Measurements from ENCODE around the gene SPOCD1. TPM values are rescaled to one million over a fixed set of nuclear protein-coding genes. Genes with fewer than 3 reads are reported as not detected.

SPOCD1 gene
- total RNA-seq, 4 donors from 2014 or later, result 0.82 to 42.7 (median 4.5) TPM

GRCh38 chr1:31856140-31856539, 40.3 kb upstream of the SPOCD1 start:
- TF ChIP-seq CTCF (IDR thresholded peaks at IDR 0.05; ENCODE audit: low read depth), result no peak

GRCh38 chr1:31855038-31855845, 39.4 kb upstream of the SPOCD1 start:
- no peak for TF ChIP-seq CTCF (IDR thresholded peaks at IDR 0.05; ENCODE audit: low read depth)

- no peak for TF ChIP-seq CTCF (IDR thresholded peaks at IDR 0.05; ENCODE audit: low read depth)
Observed at GRCh38 chr1:31849653-31850052, 33.8 kb upstream of the SPOCD1 start.

- TF ChIP-seq CTCF (IDR thresholded peaks at IDR 0.05; ENCODE audit: low read depth), result no peak
Observed at GRCh38 chr1:31848381-31848897, 32.6 kb upstream of the SPOCD1 start.

- no peak for TF ChIP-seq CTCF (IDR thresholded peaks at IDR 0.05; ENCODE audit: low read depth)
Observed at GRCh38 chr1:31846484-31846883, 30.7 kb upstream of the SPOCD1 start.

GRCh38 chr1:31843506-31843905, 27.7 kb upstream of the SPOCD1 start:
- TF ChIP-seq CTCF (IDR thresholded peaks at IDR 0.05; ENCODE audit: low read depth), result no peak

- TF ChIP-seq CTCF (IDR thresholded peaks at IDR 0.05; ENCODE audit: low read depth), result no peak
Observed at GRCh38 chr1:31839662-31840343, 24.0 kb upstream of the SPOCD1 start.

Measured in subcutaneous adipose tissue (tissue), 4 donors.